HG03565 (cell line): Measurements from ENCODE around the gene EFHC1.

ENCODE experiments used
- ATAC-seq: cut with Tn5 transposase; IDR thresholded peaks from one replicate; pipeline ENCODE4 v1.9.1; 2021; ENCODE audit warnings: mild to moderate bottlenecking, moderate library complexity; ENCODE audit not compliant: unreplicated experiment

Gene EFHC1

DNA sequence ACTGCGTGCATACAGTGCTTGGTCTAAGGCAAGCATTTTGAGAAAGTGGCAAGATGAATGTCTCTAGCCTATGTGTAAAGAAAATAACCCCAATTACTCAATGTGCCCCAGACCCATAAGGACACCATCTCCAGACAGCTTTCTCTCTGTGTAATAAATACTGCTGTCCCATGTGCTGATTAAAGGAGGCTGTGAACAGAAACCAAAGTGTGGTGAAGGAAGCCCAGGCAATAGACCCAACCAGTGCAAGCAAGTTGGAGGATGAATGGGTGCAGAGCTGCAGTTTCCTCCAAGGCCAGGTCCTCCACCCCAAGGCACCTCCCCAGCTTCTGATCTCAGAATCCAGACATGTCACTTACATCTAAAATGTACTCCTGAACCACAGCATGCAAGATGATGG, 96.1 kb downstream of the EFHC1 start:
- ATAC-seq = no peak

DNA sequence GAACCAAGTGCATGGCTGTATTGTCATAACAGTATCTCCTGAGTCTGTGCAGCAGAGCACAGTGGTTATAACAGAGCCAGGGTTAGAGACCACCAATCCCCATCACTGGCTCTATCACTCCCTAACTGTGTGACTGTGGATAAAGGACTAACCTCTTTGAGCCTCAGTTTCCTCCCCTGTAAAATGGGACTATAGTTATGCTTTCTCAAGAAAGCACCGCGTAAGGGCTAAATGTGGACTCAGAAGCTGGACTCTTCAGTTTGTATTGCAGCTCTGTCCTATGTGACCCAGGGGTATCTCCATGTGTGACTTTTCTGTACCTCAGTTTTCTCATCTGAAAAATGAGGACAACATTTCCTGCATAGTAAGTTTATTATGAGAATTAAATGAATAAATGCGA, 96.8 kb downstream of the EFHC1 start:
- ATAC-seq = no peak

DNA sequence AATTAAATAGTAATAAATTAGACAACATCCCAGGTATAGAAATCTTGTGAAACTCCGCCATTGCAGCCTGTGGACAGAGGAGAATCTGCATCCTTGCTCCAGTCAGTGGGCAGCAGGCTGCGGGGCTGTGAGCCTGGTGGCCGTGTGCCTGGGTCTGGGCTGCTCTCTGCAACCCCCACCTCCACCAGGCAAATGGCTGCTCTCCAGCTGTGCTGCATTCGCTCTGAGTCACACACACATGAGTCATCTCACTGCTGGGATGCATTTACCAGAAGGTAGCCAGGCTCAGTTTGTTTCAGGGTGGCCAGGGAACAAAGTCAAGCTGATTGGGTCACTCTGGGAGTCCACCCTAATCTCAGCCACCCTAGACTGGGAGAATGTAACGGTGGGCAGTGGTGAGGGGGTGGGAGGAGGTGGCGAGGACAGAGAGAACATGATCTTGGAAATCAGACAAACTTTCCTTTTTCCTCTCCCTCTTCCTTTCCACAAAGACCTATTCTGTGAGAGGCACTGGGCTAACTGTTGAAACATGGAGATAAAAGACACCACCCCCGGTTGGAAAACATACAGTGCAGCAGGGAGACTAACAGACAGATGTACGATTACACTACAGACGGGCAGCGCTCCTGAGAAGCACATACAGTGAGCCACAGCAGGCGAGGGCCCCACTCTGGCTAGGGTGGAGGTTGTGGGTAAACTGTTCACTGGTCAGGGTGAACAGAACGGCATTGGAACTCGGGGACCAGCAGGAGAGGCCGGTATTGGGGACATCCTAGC, 97.5 kb downstream of the EFHC1 start:
- ATAC-seq = peak; percentile 96

DNA sequence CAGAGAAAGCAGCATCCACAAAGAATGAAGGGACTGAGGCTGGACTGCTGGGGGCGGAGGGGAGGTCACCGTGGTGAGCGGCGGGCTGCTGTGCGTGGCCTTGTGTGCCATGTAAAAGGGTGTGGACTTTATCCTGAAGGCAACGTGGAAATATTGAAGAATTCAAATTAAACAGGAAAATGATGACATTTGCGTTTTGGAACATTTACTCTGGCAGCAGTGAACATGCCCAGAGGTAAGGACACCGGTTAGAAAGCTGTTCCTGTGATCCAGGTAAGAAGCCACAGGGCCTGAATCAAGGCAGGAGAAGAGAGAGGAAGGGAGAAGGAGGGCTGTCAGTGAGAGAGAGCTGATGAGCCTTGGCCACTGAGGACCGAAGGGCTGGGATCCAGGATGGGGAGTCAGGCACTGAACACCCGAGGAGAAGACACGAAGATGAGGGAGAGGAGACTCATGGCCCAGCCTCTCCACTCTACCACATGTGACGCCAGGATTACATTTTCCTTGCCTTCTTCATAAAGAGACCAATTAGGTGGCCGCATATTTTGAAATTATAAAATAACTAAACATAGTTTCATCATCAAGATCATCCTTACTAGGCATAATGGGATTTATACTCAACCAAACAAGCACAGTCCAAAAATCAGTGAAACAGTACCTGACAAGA, 98.3 kb downstream of the EFHC1 start:
- ATAC-seq = no peak

DNA sequence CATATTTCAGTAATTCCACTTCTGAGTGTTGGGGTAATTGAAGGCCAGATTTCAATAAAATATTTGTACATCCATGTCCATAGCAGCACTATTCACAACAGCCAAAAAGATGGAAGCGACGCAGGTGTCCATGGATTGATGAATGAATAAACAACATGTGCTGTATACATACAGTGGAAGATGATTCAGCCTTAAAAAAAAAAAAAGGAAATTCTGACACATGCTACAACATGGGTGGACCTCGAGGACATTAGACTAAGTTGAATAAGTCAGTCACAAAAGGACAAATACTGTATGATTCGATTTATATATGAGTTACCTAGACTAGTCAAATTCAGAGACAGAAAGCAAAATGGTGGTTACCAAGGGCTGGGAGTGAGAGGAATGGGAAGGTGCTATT, 99.5 kb downstream of the EFHC1 start:
- ATAC-seq = no peak

DNA sequence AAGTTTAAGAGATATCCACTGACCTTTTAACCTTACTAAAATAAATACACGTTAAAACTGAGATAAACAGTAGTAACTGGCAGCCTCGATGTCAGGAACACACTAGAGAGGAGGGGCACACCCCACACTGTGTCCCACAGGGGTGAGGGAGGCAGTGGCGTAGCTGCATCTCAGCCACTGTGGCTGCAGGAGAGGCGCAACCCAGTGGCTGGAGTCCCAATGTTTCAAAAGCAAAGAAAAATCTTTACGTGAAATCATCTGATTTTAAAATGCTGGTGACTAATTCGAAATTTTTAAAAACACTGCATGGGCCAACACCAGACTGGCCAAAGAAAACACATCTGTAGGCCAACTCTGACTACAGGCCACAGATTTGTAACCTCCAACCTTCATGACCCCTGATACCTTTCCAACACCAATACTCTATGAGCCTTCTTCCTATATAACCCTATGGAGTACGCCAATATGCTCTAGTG, 102.0 kb downstream of the EFHC1 start:
- ATAC-seq = no peak

DNA sequence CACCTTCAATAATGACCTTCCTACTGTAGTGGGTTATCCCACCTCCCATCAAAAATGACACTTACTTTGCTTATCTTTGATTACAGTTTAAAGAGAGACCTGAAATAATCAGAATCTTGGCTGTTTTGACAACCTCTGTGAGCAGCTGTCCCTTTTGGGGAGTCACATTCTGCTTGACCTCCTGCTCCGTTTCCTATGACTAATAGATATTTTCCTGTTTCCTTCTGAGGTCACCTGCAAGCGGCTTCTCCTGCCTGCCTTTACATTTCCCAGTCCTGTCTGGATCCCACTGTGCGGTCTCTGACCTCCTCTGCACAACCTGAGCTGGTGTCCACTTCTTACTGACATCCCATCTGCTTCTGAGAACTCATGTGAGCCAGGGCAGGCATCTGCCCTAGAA, 102.5 kb downstream of the EFHC1 start:
- no peak for ATAC-seq

DNA sequence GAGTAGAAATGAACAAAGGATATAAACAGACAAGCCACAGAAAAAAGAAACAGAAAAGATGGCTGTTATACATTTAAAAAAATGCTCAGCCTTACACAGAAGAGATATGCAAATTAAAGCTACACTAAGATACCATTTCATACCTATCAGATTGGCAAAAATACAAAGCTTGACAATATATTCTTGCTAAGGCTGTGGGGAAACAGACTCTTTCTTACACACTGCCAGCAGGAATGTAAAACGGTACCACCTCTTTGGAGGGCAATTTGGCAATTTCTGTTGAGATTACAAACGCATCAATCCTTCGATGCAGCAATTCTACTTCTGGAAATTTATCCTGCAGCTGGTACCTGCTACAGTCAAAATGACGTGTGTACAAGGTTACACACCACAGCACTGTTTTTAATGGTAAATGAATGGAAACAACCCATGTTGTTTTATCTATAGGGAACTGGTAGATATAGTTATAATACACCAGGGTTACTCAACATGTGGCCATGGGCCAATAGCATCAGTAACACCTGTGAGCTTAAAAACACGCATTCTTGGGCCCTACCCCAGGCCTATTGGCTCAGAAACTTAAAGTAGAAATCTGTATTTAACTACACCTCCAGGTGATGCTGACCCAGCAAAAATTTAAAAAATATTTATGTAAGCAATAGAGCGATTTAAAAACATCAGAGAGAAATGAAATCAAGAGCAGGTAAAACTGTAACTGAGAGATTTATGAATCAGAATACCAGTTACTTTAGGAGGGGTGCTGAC, 103.4 kb downstream of the EFHC1 start:
- no peak for ATAC-seq

DNA sequence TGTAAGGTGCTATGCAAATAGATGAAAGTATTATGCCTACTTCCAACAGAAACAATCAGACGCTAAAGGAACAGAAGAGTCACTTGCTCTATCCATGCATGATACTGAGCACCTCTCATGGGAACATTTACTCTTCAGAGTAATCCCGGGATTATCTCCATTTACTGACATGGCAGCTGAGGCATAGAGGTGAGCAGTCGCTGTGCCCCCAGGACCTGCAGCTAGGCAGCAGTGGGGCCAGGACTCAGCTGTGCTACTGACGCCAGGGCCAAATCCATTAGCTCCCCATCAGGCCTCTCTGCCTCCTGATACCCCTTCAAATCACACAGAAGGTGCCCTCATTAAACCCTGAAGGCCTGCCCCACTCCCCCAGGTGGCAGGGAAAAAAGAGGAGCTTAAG, 104.8 kb downstream of the EFHC1 start:
- ATAC-seq = no peak

DNA sequence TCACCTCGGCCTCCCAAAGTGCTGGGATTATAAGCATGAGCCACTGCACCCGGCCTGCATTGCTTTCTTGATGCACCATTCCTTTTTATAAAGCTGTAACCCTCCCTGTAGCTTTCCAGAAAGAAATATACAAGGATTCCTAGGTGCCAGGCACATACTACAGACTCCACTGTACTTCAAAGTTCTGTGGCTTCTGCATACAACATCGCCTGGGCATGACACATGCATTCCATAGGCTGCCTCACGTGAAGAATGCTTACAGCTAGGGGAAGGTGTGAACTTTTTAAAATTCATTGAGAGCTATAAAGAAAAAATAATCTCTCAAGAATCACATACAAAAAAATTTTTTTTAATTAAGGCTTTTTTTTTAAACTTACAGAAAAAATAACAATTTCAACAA, 106.5 kb downstream of the EFHC1 start:
- no peak for ATAC-seq

DNA sequence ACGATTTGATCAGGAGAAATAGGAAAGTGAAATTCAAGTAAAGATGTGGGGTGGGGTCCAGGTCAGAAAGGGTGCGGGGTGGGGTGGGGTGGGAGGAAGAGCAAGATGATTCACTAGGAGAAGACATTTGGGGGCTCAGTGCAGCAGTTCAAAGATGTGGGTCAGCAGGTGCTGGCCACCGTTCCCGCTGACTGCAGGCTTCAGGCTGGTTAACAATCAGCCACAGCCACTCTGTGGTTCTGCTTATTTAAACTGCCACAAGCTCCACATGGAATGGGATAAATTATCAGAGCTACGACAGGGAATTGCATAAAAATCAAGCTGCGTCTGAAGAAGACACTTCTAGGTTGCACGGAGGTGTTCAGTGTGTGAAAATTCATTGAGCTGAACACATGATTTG, 107.3 kb downstream of the EFHC1 start:
- no peak for ATAC-seq

DNA sequence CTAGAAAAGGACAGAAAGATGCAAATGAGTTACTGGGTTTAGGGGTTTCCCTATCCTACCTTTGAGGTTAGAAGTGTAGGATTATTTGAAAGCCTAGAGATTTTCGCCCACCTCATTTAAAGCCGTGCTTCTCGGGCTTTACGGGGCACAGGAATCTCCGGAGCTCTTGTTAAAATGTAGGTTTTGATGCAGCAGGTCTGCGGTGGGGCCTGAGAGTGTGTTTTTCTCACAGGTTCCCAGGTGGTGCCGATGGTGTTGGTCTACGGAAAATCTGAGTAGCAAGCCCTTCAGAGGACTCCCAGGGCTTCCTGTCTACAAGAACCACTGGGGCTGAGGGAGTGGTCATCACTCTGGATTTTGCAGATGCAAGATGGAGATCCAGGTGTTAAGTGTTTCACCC, 109.2 kb downstream of the EFHC1 start:
- no peak for ATAC-seq

DNA sequence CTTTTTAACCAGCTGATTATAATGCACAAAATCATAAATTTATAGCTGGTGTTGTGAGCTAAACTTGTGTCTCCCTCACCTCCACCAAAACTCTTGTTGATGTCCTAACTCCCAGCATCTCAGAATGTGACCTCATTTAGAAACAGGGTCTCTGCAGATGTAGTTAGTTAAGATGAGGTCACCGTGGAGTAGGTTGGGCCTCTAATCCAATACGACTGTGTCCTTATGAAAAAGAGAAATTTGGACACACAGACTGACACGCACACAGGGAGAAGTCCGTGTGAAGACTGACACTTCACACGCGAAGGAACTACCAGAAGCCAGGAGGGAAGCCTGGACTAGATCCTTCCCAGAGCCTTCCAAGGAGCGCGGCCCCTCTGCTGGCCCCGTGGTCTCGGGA, 110.2 kb downstream of the EFHC1 start:
- no peak for ATAC-seq

DNA sequence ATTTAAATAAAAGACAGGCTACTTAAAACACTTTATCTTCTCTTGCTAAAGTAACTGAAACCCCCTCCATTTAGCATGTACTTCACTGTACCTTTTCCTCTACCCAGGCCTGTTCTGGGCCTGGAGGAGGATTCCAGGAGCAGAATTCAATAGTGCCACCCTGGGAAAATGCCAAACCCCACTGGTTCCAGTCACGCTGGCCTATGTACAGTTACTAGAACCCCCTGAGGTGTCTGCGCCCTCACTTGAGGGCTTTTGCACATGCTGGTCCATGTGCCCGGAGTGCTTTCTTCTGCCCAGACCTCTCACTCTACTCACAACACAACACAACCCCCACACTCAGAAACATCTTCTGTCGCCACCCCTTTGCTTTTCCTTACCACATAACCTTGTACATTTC, 111.3 kb downstream of the EFHC1 start:
- no peak for ATAC-seq

DNA sequence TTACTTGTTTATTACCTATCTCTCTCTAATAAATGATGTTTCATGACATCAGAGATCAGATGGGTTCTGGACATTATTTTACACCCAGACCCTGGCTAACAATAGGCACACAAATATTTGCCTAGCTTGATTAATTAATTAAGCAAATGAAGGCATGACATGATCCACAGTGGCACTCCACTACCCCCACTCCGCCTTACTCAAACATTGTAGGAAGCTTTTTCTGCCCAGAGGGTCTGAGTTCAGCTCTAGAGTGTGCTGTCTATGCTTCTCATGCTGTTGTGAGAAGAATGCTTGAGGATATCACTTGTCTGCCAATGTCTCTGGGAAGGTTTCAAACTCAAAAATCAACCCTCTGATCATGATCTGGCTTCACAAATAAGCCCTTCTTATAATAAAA, 111.7 kb downstream of the EFHC1 start:
- ATAC-seq = no peak

DNA sequence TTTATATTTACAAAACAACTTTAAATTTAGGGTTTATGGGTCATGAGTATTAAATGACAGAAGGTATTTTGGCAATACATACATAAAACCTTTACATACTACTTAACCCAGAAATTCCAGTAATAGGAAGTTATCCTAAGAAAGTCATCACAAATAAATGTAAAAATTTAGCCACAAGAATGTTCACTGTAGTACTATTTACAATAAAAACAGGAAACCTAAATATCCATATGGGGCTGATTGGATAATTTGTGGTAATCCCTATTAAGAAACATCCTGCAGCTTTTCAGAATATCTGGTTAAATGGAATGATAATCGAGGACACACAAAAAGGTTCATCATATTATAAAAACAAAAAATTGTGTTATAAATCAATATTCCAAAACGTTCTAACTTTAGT, 112.3 kb downstream of the EFHC1 start:
- no peak for ATAC-seq

DNA sequence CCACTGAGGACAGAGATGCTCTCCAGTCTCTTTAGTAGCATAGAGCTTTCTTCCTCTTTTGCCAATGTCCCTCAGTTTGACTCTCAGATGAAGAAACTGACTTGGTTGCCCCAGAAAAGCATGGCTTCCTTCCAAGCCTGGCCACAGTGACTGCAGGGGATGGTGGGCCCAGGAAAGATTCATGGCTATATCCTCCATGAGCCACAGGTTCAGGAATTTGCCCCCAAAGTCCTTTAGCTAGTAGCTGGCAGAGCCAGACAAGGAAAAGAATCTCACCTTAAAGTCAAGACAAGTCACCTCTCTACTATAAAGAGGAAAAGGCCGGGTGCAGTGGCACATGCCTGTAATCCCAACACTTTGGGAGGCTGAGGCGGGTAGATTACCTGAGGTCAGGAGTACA, 113.3 kb downstream of the EFHC1 start:
- ATAC-seq = no peak

DNA sequence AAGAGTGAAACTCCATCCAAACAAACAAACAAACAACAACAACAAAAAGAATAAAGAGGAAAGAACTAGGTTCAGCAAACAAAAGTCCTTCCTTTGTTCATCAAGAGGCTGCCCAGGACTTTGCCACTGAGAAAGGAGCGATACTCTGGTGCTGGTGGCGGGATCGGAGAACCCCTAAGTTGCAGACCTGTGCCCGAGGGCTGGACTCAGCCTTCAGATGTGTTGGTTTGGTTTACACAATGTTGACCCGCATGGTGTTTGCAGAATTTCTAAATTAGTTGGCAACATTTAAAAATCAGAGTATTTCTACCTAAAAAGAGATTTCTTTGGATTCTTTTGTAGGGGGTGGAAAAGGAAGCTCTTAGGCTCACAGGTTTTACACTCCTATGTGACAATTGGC, 114.2 kb downstream of the EFHC1 start:
- ATAC-seq = no peak

DNA sequence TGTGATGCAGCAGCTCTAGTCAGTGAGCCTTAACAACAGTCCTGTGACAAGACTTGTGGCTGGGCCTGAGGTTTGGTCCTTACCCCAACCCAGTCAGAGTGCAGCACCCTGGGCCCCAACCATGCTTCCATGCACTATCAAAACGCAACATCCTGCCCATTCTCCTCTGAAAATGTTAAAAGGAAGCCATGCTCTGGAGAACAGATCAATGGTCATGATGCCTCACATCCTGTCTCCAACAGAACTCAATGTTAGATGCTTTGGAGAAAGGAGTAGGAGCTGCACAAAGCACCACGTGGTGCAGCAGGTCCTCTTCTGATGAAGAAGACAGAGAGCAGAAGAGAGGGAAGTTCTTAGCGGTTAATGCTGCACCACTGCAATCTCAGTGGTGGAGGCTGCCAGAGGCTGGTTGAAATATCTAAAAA, 114.8 kb downstream of the EFHC1 start:
- ATAC-seq = no peak

DNA sequence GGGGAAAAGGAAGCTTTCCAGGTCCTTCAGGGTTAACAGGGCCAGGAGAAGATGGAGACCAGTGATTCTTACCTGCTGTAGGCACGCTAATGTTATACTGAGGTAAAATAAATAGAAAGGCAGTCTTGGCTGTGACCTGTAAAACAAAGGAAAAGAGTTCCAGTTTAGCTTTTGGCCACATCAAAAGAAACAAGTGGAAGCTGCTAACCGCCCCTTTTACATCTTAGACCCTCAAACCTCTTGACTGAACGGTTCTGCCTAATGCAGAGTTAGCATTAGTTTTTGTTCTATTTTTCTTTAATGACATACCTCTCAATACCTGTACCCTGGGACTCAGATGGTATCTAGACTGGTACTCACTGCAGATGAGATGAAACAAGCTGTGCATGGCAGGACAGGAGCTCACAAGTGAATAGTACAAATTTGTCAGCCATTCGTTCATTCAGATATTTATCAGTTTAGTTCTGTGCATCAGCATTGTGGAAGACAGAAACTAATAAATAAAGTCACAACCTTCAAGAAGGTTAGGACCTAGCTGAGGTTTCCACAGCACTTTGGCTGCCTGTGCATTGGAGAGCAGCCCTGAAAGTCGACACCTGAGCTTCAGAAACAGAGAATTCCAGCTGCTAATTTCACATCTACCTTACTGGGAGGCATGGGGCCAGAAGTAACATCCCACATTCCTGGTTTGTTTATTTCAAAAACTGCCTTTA, 115.7 kb downstream of the EFHC1 start:
- peak; percentile 6 for ATAC-seq

DNA sequence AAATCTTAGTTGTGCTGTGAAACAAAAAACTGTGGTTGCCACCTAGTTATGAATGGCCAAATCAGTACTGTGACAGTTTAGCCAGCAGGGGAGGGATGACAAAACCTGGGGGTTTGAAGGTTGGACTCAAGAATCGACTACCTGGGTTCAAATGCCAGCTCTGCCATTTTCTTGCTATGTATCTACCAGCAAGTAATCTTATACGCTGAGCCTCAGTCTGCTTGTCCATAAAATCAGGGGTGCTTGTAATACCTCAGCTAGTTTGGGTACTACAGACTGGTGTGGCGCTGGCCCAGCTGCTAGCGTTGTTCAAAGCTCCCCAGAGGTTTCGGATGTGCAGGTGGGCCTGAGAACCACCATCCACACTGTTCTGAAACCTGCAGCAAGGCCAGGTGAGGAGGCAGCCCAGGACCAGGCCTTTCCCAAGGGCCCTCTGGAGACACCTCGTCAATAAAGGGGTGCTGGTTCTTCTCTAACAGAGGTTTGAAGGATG, 116.3 kb downstream of the EFHC1 start:
- ATAC-seq = peak; percentile 26
